ENCODE measurements around the gene CGB8. TPM values are rescaled to one million over a fixed set of nuclear protein-coding genes. Genes with fewer than 3 reads are reported as not detected.
"Not testable (repeated sequence)": the region's sequence is repeated elsewhere in the genome, so short reads cannot be mapped to it uniquely, and the experiment has no call there.

The CGB8 gene
- total RNA-seq, 4 donors from 2014 or later = not detected

- Histone ChIP-seq H3K9me3 (no peaks in the 10 kb centered on the region), H3K4me1 (peaks cover 0 to 1% of the 10 kb centered on the region in 2 donors), H3K27ac (no peak overlapping the region), H3K27me3 (no peaks in the 10 kb centered on the region), H3K4me3 (no peak overlapping the region), H3K36me3 (no peaks in the 10 kb centered on the region)
- intact Hi-C loops (cut with DNase I; ENCODE audit: low total_unique reads) = no loop called here
- TF ChIP-seq CTCF (IDR thresholded peaks at IDR 0.05) = no peak
- DNase-seq = no peak
Measured at GRCh38 chr19:49081273-49081672, 32.4 kb upstream of the CGB8 start.

DNA sequence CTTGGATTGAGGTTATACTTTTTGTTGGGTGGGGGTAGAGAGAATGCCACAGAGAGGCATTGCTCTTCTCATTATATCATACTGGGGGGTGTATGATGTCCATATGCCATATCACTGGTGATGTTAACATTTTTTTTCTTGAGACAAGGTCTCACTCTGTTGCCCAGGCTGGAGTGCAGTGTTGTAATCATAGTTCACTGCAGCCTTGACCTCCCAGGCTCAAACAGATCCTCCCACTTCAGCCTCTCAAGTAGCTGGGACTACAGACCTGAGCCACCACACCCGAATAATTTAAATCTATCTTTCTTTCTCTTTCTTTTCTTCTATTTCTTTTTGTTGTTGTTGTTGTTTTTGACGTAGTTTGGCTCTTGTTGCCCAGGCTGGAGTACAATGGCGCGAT, 31.5 kb upstream of the CGB8 start:
- no peak for TF ChIP-seq POLR2A (IDR thresholded peaks at IDR 0.05)
- no peak for TF ChIP-seq CTCF (IDR thresholded peaks at IDR 0.05)
- intact Hi-C loops (cut with DNase I; ENCODE audit: low total_unique reads) = no loop called here
- DNase-seq = no peak
- no peak overlapping the region for H3K4me3 ChIP-seq
- H3K36me3 ChIP-seq = no peaks in the 10 kb centered on the region
- H3K9me3 ChIP-seq = no peaks in the 10 kb centered on the region
- no peaks in the 10 kb centered on the region for H3K27me3 ChIP-seq
- no peaks in the 10 kb centered on the region for H3K4me1 ChIP-seq
- H3K27ac ChIP-seq = no peak overlapping the region

DNA sequence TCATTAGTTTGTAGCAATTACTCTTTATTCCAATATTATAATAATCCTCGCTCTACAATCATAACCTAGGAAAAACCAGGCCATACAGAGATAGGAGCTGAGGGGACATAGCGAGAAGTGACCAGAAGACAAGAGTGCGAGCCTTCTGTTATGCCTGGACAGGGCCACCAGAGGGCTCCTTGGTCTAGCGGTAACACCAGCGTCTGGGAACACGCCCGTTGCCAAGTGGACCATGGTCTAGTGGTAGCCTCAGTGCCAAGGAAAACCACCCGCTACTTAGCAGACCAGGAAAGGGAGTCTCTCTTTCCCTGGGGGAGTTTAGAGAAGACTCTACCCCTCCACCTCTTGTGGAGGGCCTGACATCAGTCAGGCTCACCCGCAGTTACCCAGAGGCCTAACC, 26.0 kb upstream of the CGB8 start:
- H3K4me1 ChIP-seq; H3K27ac ChIP-seq; H3K4me3 ChIP-seq; H3K9me3 ChIP-seq; intact Hi-C loops (cut with DNase I; ENCODE audit: low total_unique reads); H3K36me3 ChIP-seq: not testable (repeated sequence)
- DNase-seq = peak; percentile 57 to 59
- TF ChIP-seq CTCF (IDR thresholded peaks at IDR 0.05) = peak; percentile 46 to 74 (median 70)
- H3K27me3 ChIP-seq = peaks cover 14 to 26% of the 10 kb centered on the region in 2 donors

GRCh38 chr19:49073514-49074378, 24.8 kb upstream of the CGB8 start:
- Histone ChIP-seq H3K9me3 (no peaks in the 10 kb centered on the region), H3K36me3 (no peaks in the 10 kb centered on the region), H3K4me3 (no peak overlapping the region), H3K4me1 (peaks cover 0 to 10% of the 10 kb centered on the region in 2 donors), H3K27me3 (peaks cover 14 to 26% of the 10 kb centered on the region in 2 donors), H3K27ac (no peak overlapping the region)
- TF ChIP-seq CTCF (IDR thresholded peaks at IDR 0.05) (no peak), POLR2A (IDR thresholded peaks at IDR 0.05) (no peak)
- no peak for DNase-seq
- intact Hi-C loops (cut with DNase I; ENCODE audit: low total_unique reads) = no loop called here

GRCh38 chr19:49071860-49072547, 23.1 kb upstream of the CGB8 start:
- H3K9me3 ChIP-seq = no peaks in the 10 kb centered on the region

More at GRCh38 chr19:49071860-49072547, 23.1 kb upstream of the CGB8 start:
- H3K36me3 ChIP-seq = no peaks in the 10 kb centered on the region
- H3K4me3 ChIP-seq = no peak overlapping the region
- H3K27ac ChIP-seq = no peak overlapping the region
- no peak for DNase-seq
- TF ChIP-seq POLR2A (IDR thresholded peaks at IDR 0.05) = no peak
- no peak for TF ChIP-seq CTCF (IDR thresholded peaks at IDR 0.05)
- H3K27me3 ChIP-seq = peaks cover 14 to 26% of the 10 kb centered on the region in 2 donors
- H3K4me1 ChIP-seq = peaks cover 0 to 10% of the 10 kb centered on the region in 2 donors
- intact Hi-C loops (cut with DNase I; ENCODE audit: low total_unique reads) = no loop called here
